Liver (tissue), 3 donors: ENCODE data around the gene ARL6IP6.

Source experiments
- GABPA ChIP-seq, 2 donors: IDR thresholded peaks in 1 of 2; conservative IDR thresholded peaks in 1 of 2; 2 replicates each; pipeline ENCODE4 v1.6.1; 2016; ENCODE audit warnings: antibody characterized with exemption in 2 of 2, mild to moderate bottlenecking in 1 of 2, moderate library complexity in 1 of 2
- JUND ChIP-seq, 2 donors: IDR thresholded peaks; 2 replicates each; pipeline ENCODE4 v1.6.1; 2016; ENCODE audit warnings: antibody characterized with exemption in 2 of 2
- MAX ChIP-seq: IDR thresholded peaks from 2 replicates; pipeline ENCODE4 v1.6.1; 2016; ENCODE audit warnings: antibody characterized with exemption
- NR2F2 ChIP-seq: IDR thresholded peaks from 2 replicates; pipeline ENCODE4 v1.6.1; 2016; ENCODE audit warnings: antibody characterized with exemption
- REST ChIP-seq: IDR thresholded peaks from 2 replicates; pipeline ENCODE4 v1.6.1; 2016; ENCODE audit warnings: antibody characterized with exemption, mild to moderate bottlenecking
- SP1 ChIP-seq: IDR thresholded peaks from 2 replicates; pipeline ENCODE4 v1.6.1; 2018; ENCODE audit warnings: antibody characterized with exemption, mild to moderate bottlenecking
- YY1 ChIP-seq: IDR thresholded peaks from 2 replicates; pipeline ENCODE4 v1.6.1; 2016; ENCODE audit warnings: antibody characterized with exemption, mild to moderate bottlenecking
- TF ChIP-seq, protein P1 (sequence below): fragments of 150-350 bp; IDR thresholded peaks from 2 replicates; pipeline ENCODE4 v1.5.1; 2017; ENCODE audit warnings: improper control_type of control experiment, low read depth, low read length; ENCODE audit not compliant: missing input control
- TF ChIP-seq, protein P2 (sequence below): IDR thresholded peaks from 2 replicates; pipeline ENCODE4 v1.6.1; 2016; ENCODE audit warnings: antibody characterized with exemption
- donor health status: healthy.
- donor health status: healthy.

- TF ChIP-seq REST (peak; percentile 65), SP1 (peak; percentile 99), MAX (no peak), YY1 (peak; percentile 61), NR2F2 (peak; percentile 99), GABPA (IDR thresholded peaks at IDR 0.05 in 1 of 2, conservative IDR thresholded peaks at IDR 0.05 in 1 of 2) (peak in 1 of 2 donors; percentile 48), JUND (IDR thresholded peaks at IDR 0.05) (no peak)
- TF ChIP-seq, protein P1, sequence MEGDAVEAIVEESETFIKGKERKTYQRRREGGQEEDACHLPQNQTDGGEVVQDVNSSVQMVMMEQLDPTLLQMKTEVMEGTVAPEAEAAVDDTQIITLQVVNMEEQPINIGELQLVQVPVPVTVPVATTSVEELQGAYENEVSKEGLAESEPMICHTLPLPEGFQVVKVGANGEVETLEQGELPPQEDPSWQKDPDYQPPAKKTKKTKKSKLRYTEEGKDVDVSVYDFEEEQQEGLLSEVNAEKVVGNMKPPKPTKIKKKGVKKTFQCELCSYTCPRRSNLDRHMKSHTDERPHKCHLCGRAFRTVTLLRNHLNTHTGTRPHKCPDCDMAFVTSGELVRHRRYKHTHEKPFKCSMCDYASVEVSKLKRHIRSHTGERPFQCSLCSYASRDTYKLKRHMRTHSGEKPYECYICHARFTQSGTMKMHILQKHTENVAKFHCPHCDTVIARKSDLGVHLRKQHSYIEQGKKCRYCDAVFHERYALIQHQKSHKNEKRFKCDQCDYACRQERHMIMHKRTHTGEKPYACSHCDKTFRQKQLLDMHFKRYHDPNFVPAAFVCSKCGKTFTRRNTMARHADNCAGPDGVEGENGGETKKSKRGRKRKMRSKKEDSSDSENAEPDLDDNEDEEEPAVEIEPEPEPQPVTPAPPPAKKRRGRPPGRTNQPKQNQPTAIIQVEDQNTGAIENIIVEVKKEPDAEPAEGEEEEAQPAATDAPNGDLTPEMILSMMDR, result no peak
- TF ChIP-seq, protein P2, sequence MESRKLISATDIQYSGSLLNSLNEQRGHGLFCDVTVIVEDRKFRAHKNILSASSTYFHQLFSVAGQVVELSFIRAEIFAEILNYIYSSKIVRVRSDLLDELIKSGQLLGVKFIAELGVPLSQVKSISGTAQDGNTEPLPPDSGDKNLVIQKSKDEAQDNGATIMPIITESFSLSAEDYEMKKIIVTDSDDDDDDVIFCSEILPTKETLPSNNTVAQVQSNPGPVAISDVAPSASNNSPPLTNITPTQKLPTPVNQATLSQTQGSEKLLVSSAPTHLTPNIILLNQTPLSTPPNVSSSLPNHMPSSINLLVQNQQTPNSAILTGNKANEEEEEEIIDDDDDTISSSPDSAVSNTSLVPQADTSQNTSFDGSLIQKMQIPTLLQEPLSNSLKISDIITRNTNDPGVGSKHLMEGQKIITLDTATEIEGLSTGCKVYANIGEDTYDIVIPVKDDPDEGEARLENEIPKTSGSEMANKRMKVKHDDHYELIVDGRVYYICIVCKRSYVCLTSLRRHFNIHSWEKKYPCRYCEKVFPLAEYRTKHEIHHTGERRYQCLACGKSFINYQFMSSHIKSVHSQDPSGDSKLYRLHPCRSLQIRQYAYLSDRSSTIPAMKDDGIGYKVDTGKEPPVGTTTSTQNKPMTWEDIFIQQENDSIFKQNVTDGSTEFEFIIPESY, result no peak
These were observed 968 bp upstream of the ARL6IP6 start, which contains the start of gene PRPF40A for GRCh38 chr2:152717228-152718075.
